ENCODE results near the gene ZMYM2.

ZMYM2 gene

GRCh38 chr13:20069956-20070355 is 111.4 kb downstream of the ZMYM2 start:
- TF ChIP-seq SIN3A (IDR thresholded peaks at IDR 0.05; ENCODE audit: borderline replicate concordance, insufficient read depth, low read length), result no peak
- no peak for TF ChIP-seq FOXP2 (optimal IDR thresholded peaks at IDR 0.05; ENCODE audit: borderline replicate concordance, extremely low read depth, extremely low read length, insufficient read depth)
- no peak for TF ChIP-seq TAF1 (IDR thresholded peaks at IDR 0.05; ENCODE audit: borderline replicate concordance, insufficient read depth, low read length)
- TF ChIP-seq, protein P1, sequence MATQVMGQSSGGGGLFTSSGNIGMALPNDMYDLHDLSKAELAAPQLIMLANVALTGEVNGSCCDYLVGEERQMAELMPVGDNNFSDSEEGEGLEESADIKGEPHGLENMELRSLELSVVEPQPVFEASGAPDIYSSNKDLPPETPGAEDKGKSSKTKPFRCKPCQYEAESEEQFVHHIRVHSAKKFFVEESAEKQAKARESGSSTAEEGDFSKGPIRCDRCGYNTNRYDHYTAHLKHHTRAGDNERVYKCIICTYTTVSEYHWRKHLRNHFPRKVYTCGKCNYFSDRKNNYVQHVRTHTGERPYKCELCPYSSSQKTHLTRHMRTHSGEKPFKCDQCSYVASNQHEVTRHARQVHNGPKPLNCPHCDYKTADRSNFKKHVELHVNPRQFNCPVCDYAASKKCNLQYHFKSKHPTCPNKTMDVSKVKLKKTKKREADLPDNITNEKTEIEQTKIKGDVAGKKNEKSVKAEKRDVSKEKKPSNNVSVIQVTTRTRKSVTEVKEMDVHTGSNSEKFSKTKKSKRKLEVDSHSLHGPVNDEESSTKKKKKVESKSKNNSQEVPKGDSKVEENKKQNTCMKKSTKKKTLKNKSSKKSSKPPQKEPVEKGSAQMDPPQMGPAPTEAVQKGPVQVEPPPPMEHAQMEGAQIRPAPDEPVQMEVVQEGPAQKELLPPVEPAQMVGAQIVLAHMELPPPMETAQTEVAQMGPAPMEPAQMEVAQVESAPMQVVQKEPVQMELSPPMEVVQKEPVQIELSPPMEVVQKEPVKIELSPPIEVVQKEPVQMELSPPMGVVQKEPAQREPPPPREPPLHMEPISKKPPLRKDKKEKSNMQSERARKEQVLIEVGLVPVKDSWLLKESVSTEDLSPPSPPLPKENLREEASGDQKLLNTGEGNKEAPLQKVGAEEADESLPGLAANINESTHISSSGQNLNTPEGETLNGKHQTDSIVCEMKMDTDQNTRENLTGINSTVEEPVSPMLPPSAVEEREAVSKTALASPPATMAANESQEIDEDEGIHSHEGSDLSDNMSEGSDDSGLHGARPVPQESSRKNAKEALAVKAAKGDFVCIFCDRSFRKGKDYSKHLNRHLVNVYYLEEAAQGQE (IDR thresholded peaks at IDR 0.05; ENCODE audit: insufficient read depth in 1 of 2, low read depth in 2 of 2, low read length in 2 of 2), result no peak

GRCh38 chr13:20073775-20074174 is 115.2 kb downstream of the ZMYM2 start:
- no peak for TF ChIP-seq SIN3A (IDR thresholded peaks at IDR 0.05; ENCODE audit: borderline replicate concordance, insufficient read depth, low read length)
- TF ChIP-seq POLR2AphosphoS5 (IDR thresholded peaks at IDR 0.05; ENCODE audit: low read depth, low read length), result no peak
- TF ChIP-seq FOXP2 (optimal IDR thresholded peaks at IDR 0.05; ENCODE audit: borderline replicate concordance, extremely low read depth, extremely low read length, insufficient read depth), result no peak
- TF ChIP-seq, protein P1 (IDR thresholded peaks at IDR 0.05; ENCODE audit: insufficient read depth in 1 of 2, low read depth in 2 of 2, low read length in 2 of 2), result no peak
- no peak for TF ChIP-seq TAF1 (IDR thresholded peaks at IDR 0.05; ENCODE audit: borderline replicate concordance, insufficient read depth, low read length)

- TF ChIP-seq POLR2AphosphoS5 (IDR thresholded peaks at IDR 0.05; ENCODE audit: low read depth, low read length) (no peak), TAF1 (IDR thresholded peaks at IDR 0.05; ENCODE audit: borderline replicate concordance, insufficient read depth, low read length) (no peak), SIN3A (IDR thresholded peaks at IDR 0.05; ENCODE audit: borderline replicate concordance, insufficient read depth, low read length) (no peak)
Observed at GRCh38 chr13:20074966-20075365, 116.4 kb downstream of the ZMYM2 start.

- TF ChIP-seq FOXP2 (optimal IDR thresholded peaks at IDR 0.05; ENCODE audit: borderline replicate concordance, extremely low read depth, extremely low read length, insufficient read depth), result no peak
- no peak for TF ChIP-seq TAF1 (IDR thresholded peaks at IDR 0.05; ENCODE audit: borderline replicate concordance, insufficient read depth, low read length)
- TF ChIP-seq, protein P1 (IDR thresholded peaks at IDR 0.05; ENCODE audit: insufficient read depth in 1 of 2, low read depth in 2 of 2, low read length in 2 of 2), result no peak
- TF ChIP-seq SIN3A (IDR thresholded peaks at IDR 0.05; ENCODE audit: borderline replicate concordance, insufficient read depth, low read length), result no peak
- no peak for TF ChIP-seq POLR2AphosphoS5 (IDR thresholded peaks at IDR 0.05; ENCODE audit: low read depth, low read length)
Observed at GRCh38 chr13:20077086-20077485, 118.6 kb downstream of the ZMYM2 start.

DNA sequence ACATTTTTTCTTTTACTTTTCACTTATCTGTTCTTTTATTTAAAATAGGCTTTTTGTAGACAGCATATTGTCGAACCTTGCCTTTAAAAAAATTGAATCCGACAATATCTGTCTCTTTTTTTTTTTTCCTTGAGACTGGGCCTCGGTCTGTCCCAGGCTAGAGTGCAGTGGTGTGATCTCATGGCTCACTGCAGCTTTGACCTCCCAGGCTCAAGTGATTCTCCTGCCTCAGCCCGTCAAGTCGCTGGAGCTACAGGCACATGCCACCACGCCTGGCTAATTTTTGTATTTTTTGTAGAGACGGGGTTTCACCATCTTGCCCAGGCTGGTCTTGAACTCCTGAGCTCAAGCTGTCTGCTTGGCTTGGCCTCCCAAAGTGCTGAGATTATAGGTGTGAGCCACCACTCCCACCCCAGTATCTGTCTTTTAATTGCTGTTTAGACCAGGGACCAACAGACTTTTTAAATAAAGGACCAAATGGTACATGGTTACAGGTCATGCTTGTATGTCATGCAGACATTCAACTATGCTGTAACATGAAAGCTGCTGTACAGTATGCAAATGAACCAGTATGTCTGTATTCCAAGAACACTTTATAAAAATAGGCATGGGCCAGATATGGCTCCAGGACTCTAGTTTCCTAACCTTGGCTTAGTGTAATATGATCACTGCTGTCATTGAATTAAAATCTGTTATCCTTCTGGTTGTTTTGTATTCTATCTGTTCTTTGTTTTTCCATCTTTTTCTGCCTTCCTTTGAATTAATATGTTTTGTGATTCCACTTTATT is 122.0 kb downstream of the ZMYM2 start:
- no peak for TF ChIP-seq POLR2AphosphoS5 (IDR thresholded peaks at IDR 0.05; ENCODE audit: low read depth, low read length)
- no peak for TF ChIP-seq SIN3A (IDR thresholded peaks at IDR 0.05; ENCODE audit: borderline replicate concordance, insufficient read depth, low read length)
- TF ChIP-seq, protein P1 (IDR thresholded peaks at IDR 0.05; ENCODE audit: insufficient read depth in 1 of 2, low read depth in 2 of 2, low read length in 2 of 2), result no peak
- no peak for TF ChIP-seq FOXP2 (optimal IDR thresholded peaks at IDR 0.05; ENCODE audit: borderline replicate concordance, extremely low read depth, extremely low read length, insufficient read depth)
- TF ChIP-seq TAF1 (IDR thresholded peaks at IDR 0.05; ENCODE audit: borderline replicate concordance, insufficient read depth, low read length), result no peak

All from PFSK-1 (cell line).